HEK293T (cell line): ENCODE data around the gene XDH.

Experiments used
- BHLHE40 ChIP-seq: fragments of 450-650 bp; IDR thresholded peaks from 2 replicates; pipeline ENCODE4 v1.6.1; 2016; ENCODE audit warnings: mild to moderate bottlenecking, moderate library complexity, borderline replicate concordance
- ELF4 ChIP-seq: fragments of 450-650 bp; IDR thresholded peaks from 2 replicates; pipeline ENCODE4 v1.6.1; 2017; ENCODE audit warnings: antibody characterized with exemption
- FOXA1 ChIP-seq: fragments of 450-650 bp; IDR thresholded peaks from 2 replicates; pipeline ENCODE4 v1.6.1; 2016; ENCODE audit warnings: mild to moderate bottlenecking
- FOXK2 ChIP-seq: fragments of 450-650 bp; IDR thresholded peaks from 2 replicates; pipeline ENCODE4 v1.6.1; 2016; ENCODE audit warnings: mild to moderate bottlenecking
- FOXM1 ChIP-seq: fragments of 450-650 bp; IDR thresholded peaks from 2 replicates; pipeline ENCODE4 v1.6.1; 2017; ENCODE audit warnings: mild to moderate bottlenecking, borderline replicate concordance
- L3MBTL2 ChIP-seq: fragments of 450-650 bp; conservative IDR thresholded peaks from 2 replicates; pipeline ENCODE4 v1.6.1; 2016; ENCODE audit warnings: mild to moderate bottlenecking
- LEF1 ChIP-seq: fragments of 450-650 bp; IDR thresholded peaks from 2 replicates; pipeline ENCODE4 v1.6.1; 2017; ENCODE audit warnings: mild to moderate bottlenecking, borderline replicate concordance
- NFRKB ChIP-seq: fragments of 450-650 bp; IDR thresholded peaks from 2 replicates; pipeline ENCODE4 v1.6.1; 2016; ENCODE audit warnings: mild to moderate bottlenecking, moderate library complexity
- SP1 ChIP-seq: fragments of 450-650 bp; IDR thresholded peaks from 2 replicates; pipeline ENCODE4 v1.6.1; 2017
- SUZ12 ChIP-seq: fragments of 450-650 bp; IDR thresholded peaks from 2 replicates; pipeline ENCODE4 v1.6.1; 2016; ENCODE audit warnings: mild to moderate bottlenecking
- TARDBP ChIP-seq: fragments of 450-650 bp; IDR thresholded peaks from 2 replicates; pipeline ENCODE4 v1.6.1; 2016
- ZNF384 ChIP-seq: fragments of 450-650 bp; IDR thresholded peaks from 2 replicates; pipeline ENCODE4 v1.6.1; 2016
- TF ChIP-seq, protein P1 (sequence below): fragments of 450-650 bp; IDR thresholded peaks from 2 replicates; pipeline ENCODE4 v1.6.1; 2016

GRCh38 chr2:31312898-31313297, 101.6 kb downstream of the XDH start:
- TF ChIP-seq BHLHE40 = no peak
- TF ChIP-seq ELF4 = no peak
- TF ChIP-seq NFRKB = no peak
- TF ChIP-seq FOXM1 = no peak
- TF ChIP-seq SP1 = no peak
- TF ChIP-seq L3MBTL2 = no peak
- no peak for TF ChIP-seq TARDBP
- TF ChIP-seq FOXA1 = no peak
- no peak for TF ChIP-seq SUZ12
- no peak for TF ChIP-seq FOXK2
- no peak for TF ChIP-seq LEF1
- TF ChIP-seq, protein P1, sequence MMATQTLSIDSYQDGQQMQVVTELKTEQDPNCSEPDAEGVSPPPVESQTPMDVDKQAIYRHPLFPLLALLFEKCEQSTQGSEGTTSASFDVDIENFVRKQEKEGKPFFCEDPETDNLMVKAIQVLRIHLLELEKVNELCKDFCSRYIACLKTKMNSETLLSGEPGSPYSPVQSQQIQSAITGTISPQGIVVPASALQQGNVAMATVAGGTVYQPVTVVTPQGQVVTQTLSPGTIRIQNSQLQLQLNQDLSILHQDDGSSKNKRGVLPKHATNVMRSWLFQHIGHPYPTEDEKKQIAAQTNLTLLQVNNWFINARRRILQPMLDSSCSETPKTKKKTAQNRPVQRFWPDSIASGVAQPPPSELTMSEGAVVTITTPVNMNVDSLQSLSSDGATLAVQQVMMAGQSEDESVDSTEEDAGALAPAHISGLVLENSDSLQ = no peak
- TF ChIP-seq ZNF384 = no peak
